IgD-negative memory B cell (primary cell): ENCODE measurements around the gene FBN1. TPM values are rescaled to one million over a fixed set of nuclear protein-coding genes. Genes with fewer than 3 reads are reported as not detected.

Experiments
- H3K27ac Mint-ChIP-seq, 3 donors: one replicate each; pipeline ENCODE4 v1.8.0; 2020 to 2022; ENCODE audit warnings: mild to moderate bottlenecking in 3 of 3, mixed read lengths in 3 of 3, moderate library complexity in 1 of 3
- H3K27me3 Mint-ChIP-seq: one replicate; pipeline ENCODE4 v1.8.0; 2021; ENCODE audit warnings: mixed read lengths
- H3K36me3 Mint-ChIP-seq: one replicate; pipeline ENCODE4 v1.8.0; 2020; ENCODE audit warnings: mild to moderate bottlenecking, mixed read lengths
- H3K4me1 Mint-ChIP-seq, 3 donors: one replicate each; pipeline ENCODE4 v1.8.0; 2020 to 2022; ENCODE audit warnings: mixed read lengths in 3 of 3, mild to moderate bottlenecking in 1 of 3
- H3K4me3 Mint-ChIP-seq, 4 donors: one replicate each; pipeline ENCODE4 v1.8.0; 2020 to 2022; ENCODE audit warnings: mild to moderate bottlenecking in 4 of 4, mixed read lengths in 4 of 4, moderate library complexity in 3 of 4
- H3K9me3 Mint-ChIP-seq, 3 donors: one replicate each; pipeline ENCODE4 v1.8.0; 2020 to 2021; ENCODE audit warnings: mixed read lengths in 3 of 3, mild to moderate bottlenecking in 1 of 3
- polyA plus RNA-seq: library from polyadenylated mRNA; unstranded; fragments of 300-500 nt; fragmentation: Illumina TruSeq; gene quantifications from one replicate; pipeline ENCODE4 v1.2.3, GENCODE V29; 2021

The FBN1 gene
- polyA plus RNA-seq, 1 donor from 2014 or later = not detected

DNA sequence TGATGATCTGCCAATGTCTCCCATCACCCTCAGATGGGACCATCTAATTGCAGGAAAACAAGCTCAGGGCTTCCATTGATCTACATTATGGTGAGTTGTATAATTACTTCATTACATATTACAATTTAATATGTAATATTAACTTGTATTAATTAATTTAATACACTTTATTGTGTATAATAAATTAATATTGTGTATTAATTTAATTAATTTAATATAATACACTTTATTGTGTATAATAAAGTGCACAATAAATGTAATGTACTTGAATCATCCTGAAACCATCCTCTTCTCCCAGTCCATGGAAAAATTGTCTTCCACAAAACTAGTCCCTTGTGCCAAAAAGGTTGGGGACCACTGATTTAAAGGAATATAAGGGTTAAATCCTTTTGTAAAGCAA, 123.4 kb downstream of the FBN1 start:
- H3K4me3 Mint-ChIP-seq = no peak overlapping the region
- no peak overlapping the region for H3K27ac Mint-ChIP-seq
- peaks cover under 1% of the 10 kb centered on the region for H3K27me3 Mint-ChIP-seq
- no peaks in the 10 kb centered on the region for H3K9me3 Mint-ChIP-seq
- H3K4me1 Mint-ChIP-seq = no peaks in the 10 kb centered on the region
- H3K36me3 Mint-ChIP-seq = no peaks in the 10 kb centered on the region

DNA sequence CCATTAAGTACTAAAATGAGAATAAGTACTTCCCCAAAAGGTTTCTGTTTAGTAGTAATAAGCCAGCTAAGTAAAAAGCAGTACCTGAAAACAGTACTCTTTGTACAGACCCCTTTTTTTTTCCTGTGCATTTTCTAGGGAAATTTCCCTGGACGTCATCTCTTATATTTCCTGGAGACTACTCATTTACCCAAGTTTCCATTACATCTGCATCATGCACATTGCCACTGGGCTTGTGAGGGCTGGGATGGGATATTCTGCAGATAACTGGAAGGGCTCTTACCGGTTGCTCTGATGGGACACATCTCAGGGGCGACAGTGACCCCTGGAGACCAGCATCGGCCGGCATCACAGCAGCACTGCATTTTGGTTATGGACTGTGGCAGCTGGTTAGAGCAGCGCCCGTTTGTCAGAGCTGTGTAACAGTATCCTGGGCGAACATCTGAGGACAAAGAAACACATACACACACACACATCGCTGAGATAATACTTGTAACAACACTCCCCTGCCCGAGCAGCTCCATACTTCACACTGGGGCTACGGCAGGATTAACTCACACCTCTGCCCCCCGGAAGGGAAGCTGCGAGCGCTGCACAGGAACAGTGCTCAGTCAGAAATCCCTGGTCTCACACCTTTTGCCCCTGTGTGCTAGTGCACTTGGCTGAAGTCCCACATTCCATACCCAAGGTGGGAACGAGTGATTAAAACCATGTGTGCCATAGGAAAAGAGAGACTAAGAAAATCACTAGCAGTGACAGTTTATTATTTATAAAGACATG, 124.9 kb downstream of the FBN1 start:
- Mint-ChIP-seq H3K9me3 (no peaks in the 10 kb centered on the region), H3K27ac (no peak overlapping the region), H3K36me3 (peaks cover 3% of the 10 kb centered on the region), H3K4me1 (no peaks in the 10 kb centered on the region), H3K27me3 (peaks cover 2% of the 10 kb centered on the region), H3K4me3 (no peak overlapping the region)

DNA sequence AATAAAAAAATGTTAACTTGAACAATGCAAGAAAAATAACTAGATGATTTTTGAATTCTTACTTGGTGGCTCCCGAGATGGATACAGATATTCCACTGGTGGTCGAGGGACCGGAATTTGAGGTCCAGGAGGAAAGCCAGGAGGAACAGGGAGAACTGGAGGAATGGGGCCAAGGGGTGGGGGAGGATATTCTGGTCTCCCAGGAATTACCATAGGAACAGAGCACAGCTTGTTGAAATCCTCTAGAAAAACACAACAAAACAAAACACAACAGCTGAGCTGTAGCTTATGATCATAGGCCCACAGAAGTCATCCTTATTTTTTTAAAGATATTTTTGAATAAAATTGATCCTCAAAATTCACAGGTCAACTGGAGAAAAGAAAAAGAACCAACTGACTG, 129.4 kb downstream of the FBN1 start:
- Mint-ChIP-seq H3K4me3 (no peak overlapping the region), H3K9me3 (no peaks in the 10 kb centered on the region), H3K27me3 (peaks cover 2% of the 10 kb centered on the region), H3K27ac (no peak overlapping the region), H3K4me1 (peaks cover 0 to 1% (median 0%) of the 10 kb centered on the region in 3 donors), H3K36me3 (peaks cover 3% of the 10 kb centered on the region)

DNA sequence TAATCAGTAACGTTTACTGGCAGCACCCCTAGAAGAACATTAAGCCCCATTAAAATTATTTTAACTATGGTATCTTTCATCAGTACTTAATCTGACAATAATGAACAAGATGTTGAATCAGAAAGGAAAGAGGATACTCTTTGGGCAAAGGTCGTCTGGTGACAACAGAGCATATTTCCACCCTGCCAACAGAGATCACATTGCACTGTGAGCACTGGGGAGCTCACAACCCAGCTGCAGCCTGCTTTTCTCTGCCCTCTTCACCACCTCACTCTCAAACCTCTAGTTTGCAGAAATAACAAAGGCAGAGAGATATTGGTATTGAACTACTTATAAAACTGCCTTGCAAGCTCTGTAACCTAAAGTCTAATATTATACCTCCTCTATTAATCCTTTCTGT, 130.0 kb downstream of the FBN1 start:
- Mint-ChIP-seq H3K27ac (no peak overlapping the region), H3K4me1 (peaks cover 0 to 1% (median 0%) of the 10 kb centered on the region in 3 donors), H3K4me3 (no peak overlapping the region), H3K9me3 (no peaks in the 10 kb centered on the region), H3K27me3 (peaks cover 2% of the 10 kb centered on the region), H3K36me3 (peaks cover 3% of the 10 kb centered on the region)

DNA sequence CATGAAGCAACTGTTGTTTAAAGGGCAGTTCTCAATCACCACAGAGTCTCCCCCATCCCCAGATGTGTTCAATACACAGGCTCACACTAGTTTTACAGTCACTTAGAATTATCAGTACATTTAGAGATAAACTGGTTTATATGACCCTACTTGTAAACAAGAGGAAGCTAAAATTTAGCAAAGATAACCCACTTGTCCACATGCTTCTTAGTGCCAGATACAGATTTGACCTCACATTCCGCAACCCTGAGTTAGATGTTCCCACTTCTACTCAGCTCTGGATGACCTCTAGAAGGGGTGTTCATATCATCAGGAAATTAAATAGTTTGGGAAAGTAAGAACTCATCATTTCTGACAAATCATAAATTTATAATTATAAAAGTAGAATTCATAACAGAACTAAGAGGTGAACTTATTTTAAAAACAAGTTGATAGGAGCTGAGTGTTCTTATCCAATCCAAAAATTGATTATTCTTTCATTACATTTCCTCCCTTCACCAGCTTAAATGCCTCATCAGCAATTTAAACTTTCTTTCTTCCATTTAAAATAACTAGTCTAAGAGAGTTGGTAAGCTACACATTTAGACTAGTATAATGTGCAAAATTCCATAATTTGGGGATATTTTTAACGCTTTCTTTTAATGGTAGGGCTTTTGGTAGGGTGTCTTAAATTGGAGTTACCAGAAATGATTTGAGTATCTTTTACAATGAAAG, 131.2 kb downstream of the FBN1 start:
- no peak overlapping the region for H3K27ac Mint-ChIP-seq
- H3K27me3 Mint-ChIP-seq = peaks cover 2% of the 10 kb centered on the region
- H3K4me3 Mint-ChIP-seq = no peak overlapping the region
- peaks cover 0 to 1% (median 0%) of the 10 kb centered on the region in 3 donors for H3K4me1 Mint-ChIP-seq
- H3K36me3 Mint-ChIP-seq = peaks cover 3% of the 10 kb centered on the region
- no peaks in the 10 kb centered on the region for H3K9me3 Mint-ChIP-seq

DNA sequence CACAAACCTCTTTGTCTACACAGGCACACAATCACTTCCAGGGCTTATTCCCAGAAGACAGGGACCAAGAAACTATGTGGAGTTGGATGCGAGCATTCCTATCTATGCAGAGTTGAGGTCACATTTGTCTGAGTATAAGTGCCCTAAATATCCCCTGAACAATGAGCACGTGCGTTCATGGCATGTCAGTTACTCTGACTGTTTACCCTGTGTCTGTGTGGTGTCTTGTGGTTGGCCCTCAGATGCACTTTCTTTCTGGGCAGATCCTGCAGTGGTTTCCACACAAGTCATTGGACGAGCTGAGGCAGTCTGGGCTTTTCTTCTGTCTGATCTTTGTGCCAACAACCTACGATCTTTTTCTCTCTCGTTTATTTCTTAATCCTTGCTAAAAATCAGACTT, 134.5 kb downstream of the FBN1 start:
- no peak overlapping the region for H3K27ac Mint-ChIP-seq
- H3K4me3 Mint-ChIP-seq = no peak overlapping the region
- H3K4me1 Mint-ChIP-seq = peaks cover 0 to 1% (median 0%) of the 10 kb centered on the region in 3 donors
- H3K36me3 Mint-ChIP-seq = no peaks in the 10 kb centered on the region
- no peaks in the 10 kb centered on the region for H3K27me3 Mint-ChIP-seq
- H3K9me3 Mint-ChIP-seq = no peaks in the 10 kb centered on the region

DNA sequence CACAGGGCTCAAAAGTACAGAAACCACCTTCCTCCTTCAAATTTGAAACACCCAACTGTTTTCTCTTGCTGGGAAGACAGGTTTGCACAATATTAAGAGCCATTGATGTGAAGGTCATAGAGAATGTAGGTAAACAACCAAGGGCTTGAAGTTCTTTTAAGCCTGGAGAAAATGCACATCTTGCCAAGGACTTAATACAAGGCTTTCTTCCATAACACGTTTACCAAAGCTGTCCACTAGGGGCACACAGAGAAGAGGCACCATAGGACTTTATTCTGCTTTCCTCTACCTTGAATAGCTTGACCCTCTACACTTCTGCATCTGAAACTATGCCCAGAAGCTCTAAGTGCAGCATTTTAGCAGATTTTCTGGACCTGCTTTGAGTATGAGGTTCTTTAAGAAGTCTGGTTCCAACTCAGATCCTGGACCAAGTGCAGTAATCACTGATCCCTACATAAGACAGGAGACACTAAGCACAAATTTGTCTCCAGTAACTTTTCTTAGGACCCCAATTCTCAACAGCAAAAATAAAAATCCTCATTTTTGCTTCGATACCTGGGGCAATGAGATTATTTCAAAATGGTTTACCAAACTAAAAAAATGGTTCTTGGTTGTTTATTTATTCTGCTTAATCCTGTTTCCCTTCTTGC, 138.0 kb downstream of the FBN1 start:
- Mint-ChIP-seq H3K27ac (no peak overlapping the region), H3K27me3 (no peaks in the 10 kb centered on the region), H3K4me1 (no peaks in the 10 kb centered on the region), H3K9me3 (no peaks in the 10 kb centered on the region), H3K4me3 (no peak overlapping the region), H3K36me3 (no peaks in the 10 kb centered on the region)

DNA sequence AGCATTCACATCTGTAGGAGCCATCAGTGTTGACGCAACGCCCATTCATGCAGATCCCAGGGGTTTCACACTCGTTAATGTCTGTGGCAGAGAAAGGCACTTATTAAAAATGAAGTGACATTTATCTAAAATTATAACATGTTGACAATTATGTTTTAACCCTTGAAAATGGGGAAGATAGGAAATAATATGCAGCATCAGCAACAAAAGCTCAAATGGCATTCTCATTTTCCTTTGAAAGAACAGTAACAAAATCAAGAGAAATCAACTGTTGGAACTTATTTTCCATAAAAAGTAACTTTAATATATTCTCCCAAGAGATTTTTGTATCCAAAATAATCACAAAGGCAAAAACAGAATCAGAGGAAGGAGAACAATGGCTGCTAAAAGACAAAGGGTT, 140.4 kb downstream of the FBN1 start:
- Mint-ChIP-seq H3K27ac (no peak overlapping the region), H3K36me3 (no peaks in the 10 kb centered on the region), H3K9me3 (no peaks in the 10 kb centered on the region), H3K4me3 (no peak overlapping the region), H3K4me1 (no peaks in the 10 kb centered on the region), H3K27me3 (no peaks in the 10 kb centered on the region)

DNA sequence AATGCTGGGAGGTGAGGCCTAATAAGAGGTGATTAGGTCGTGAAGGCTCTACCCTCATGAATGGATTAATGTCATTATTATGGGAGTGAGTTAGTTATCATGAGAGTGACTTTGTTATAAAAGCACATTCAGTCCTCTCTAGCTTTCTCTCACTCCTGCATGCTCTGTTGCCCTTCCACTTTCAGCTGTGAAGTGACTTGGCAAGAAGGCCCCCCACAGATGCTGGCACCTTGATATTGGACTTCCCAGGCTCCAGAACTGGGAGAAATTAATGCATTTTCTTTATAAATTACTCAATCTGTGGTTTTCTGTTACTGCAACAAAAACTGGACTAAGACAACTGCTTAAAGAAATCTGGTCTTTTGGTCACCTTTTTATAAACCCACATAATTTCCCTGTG, 144.3 kb downstream of the FBN1 start:
- Mint-ChIP-seq H3K4me1 (no peaks in the 10 kb centered on the region), H3K27ac (no peak overlapping the region), H3K36me3 (no peaks in the 10 kb centered on the region), H3K9me3 (no peaks in the 10 kb centered on the region), H3K4me3 (no peak overlapping the region), H3K27me3 (no peaks in the 10 kb centered on the region)

DNA sequence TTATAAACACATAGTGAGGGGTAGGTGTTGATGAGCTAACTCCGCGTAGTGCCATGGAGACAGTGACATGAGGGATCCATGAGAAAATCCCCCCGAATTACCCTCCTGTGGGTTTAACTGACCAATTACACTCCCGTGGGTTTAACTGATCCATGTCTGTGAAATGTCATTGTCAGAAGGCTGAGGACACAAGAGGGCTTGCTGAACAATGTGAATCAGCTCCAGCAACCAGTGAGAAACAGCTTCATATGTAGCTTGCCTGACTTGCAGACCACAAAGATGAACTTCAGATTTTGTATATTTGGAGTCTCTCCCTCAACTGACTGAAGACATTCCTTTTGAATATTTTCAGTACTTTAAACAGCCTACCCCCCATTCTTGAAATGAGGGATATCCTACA, 144.9 kb downstream of the FBN1 start:
- H3K9me3 Mint-ChIP-seq = no peaks in the 10 kb centered on the region
- H3K4me3 Mint-ChIP-seq = no peak overlapping the region
- no peaks in the 10 kb centered on the region for H3K27me3 Mint-ChIP-seq
- H3K4me1 Mint-ChIP-seq = no peaks in the 10 kb centered on the region
- H3K36me3 Mint-ChIP-seq = no peaks in the 10 kb centered on the region
- no peak overlapping the region for H3K27ac Mint-ChIP-seq

DNA sequence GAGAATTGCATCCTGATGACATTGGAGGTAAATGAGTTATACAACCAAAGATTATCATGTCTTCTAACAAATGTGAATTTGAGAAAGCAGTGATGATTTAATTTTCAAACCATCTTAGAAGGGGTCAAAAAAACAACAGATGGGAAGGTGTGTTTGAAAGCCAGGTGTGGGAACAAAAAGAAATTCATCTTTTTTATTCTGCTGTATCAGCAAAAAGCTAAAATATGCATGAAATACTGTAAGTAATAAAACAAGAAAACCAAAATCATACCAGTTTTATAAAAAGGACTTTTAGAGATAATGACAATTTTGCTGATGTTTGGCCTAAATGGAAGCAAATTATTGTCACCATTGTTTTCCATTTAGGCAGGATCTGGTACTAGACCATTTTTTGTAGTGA, 145.5 kb downstream of the FBN1 start:
- no peaks in the 10 kb centered on the region for H3K36me3 Mint-ChIP-seq
- H3K27ac Mint-ChIP-seq = no peak overlapping the region
- H3K9me3 Mint-ChIP-seq = no peaks in the 10 kb centered on the region
- no peak overlapping the region for H3K4me3 Mint-ChIP-seq
- H3K27me3 Mint-ChIP-seq = no peaks in the 10 kb centered on the region
- H3K4me1 Mint-ChIP-seq = no peaks in the 10 kb centered on the region

DNA sequence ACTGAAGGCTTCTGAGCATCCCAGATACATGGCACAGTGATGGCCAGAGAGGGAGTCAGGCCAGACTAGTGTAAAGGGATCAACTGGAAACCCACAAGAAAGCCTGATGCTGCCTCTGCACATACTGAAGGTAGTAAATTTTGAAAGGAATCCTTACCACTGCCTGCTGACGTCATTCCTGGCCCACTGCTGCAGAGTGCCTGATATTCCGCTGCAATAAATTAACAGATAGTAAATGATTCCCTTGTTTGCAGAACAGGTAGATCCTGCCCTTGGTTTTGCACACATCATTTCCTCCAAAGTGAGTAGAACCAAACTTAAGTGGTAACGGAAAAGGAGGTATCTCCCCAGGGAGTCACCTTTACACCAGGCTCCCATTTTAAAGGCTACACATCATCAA, 146.7 kb downstream of the FBN1 start:
- no peaks in the 10 kb centered on the region for H3K36me3 Mint-ChIP-seq
- H3K9me3 Mint-ChIP-seq = no peaks in the 10 kb centered on the region
- H3K27me3 Mint-ChIP-seq = no peaks in the 10 kb centered on the region
- H3K4me3 Mint-ChIP-seq = no peak overlapping the region
- no peak overlapping the region for H3K27ac Mint-ChIP-seq
- no peaks in the 10 kb centered on the region for H3K4me1 Mint-ChIP-seq

DNA sequence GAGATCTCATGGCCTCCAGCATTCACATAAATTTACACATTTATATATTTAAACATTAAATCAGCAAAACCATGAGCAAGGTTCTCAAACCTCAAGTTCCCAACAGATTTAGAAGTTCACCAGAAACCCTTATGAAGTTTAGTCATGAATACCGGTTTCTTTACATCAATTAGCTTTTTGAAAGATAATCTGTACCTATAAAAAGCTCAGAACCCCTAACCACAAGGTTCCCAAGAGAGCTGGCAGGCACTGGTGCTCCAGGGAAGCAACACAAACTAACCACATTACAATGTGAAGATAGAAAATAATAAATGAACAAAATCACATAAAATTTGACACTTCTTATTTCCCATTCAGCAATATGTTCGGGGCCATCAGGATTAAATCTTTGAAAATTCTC, 150.9 kb downstream of the FBN1 start:
- Mint-ChIP-seq H3K4me1 (no peaks in the 10 kb centered on the region), H3K27me3 (no peaks in the 10 kb centered on the region), H3K4me3 (no peak overlapping the region), H3K9me3 (no peaks in the 10 kb centered on the region), H3K36me3 (no peaks in the 10 kb centered on the region), H3K27ac (no peak overlapping the region)

DNA sequence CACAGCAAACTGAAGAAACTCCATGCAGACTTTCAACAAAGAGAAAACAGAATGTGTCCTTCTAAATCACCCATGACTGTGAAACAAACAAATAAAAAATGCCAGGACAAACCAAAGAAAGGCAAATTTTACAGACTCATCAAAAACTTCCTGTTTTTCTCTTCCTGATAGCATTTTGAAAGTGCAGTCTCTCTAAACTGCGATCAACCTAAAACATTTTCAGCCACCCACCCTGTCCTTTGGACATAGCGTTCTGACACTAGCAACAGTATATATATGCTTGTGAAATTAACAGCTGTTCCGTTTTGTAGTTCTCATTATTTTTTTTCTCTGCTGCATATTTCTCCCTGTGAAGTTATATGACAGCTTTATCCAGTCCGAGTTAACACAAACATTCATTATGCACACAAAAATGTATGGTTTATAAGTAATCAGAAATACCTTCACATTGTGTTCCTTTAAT, 151.7 kb downstream of the FBN1 start:
- Mint-ChIP-seq H3K9me3 (no peaks in the 10 kb centered on the region), H3K4me1 (no peaks in the 10 kb centered on the region), H3K4me3 (no peak overlapping the region), H3K27ac (no peak overlapping the region), H3K36me3 (no peaks in the 10 kb centered on the region), H3K27me3 (no peaks in the 10 kb centered on the region)

DNA sequence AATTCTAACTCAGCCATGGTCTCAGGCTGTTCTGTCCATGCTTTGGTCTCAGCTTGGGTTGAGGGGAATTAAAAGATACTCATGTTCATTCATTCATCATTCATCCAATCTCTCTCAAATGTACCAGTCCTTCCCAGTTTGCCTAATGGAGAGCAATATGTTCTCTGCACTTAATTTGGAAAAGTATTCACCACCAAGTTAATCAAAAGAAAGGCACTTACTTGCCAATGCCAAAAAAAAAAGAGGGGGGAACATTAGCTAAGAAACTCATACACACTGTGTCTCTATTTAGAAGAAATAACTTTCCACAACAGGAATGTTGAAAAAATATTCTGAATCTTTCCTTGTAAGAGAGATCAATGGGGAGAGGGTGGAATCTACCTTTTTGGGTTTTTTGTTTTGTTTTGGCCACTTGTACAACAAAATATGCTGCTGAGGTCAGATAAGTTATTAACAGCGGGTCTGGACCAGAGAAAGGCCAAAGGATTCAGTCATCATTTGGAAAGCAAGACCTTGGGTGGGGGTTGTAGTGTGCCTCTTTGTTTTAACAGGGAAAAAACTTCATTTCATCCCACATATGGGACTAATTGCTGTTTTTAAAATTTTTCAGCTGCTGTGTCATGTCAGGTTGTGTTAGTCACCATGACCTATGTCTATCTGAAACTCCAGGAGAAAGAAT, 152.3 kb downstream of the FBN1 start:
- no peaks in the 10 kb centered on the region for H3K36me3 Mint-ChIP-seq
- H3K27ac Mint-ChIP-seq = no peak overlapping the region
- no peaks in the 10 kb centered on the region for H3K9me3 Mint-ChIP-seq
- no peaks in the 10 kb centered on the region for H3K27me3 Mint-ChIP-seq
- no peak overlapping the region for H3K4me3 Mint-ChIP-seq
- no peaks in the 10 kb centered on the region for H3K4me1 Mint-ChIP-seq
